Adrenal gland (tissue), 5 donors: ENCODE data around the gene GALNTL6.

Source experiments
- CTCF ChIP-seq, 6 experiments: fragments of 450-650 bp in 4 of 6; fragments of 200-600 bp in 2 of 6; sonication (generic) in 1 of 6; IDR thresholded peaks; 1 replicate in 5 of 6; 2 replicates in 1 of 6; pipeline versions ENCODE4 v1.5.1 to v1.8.0; 2016 to 2021; ENCODE audit warnings: antibody characterized with exemption in 6 of 6, mild to moderate bottlenecking in 2 of 6, moderate library complexity in 1 of 6
- POLR2A ChIP-seq, 2 donors: fragments of 450-650 bp; IDR thresholded peaks; one replicate each; pipeline ENCODE4 v1.6.1; 2017; ENCODE audit warnings: antibody characterized with exemption in 2 of 2, mild to moderate bottlenecking in 2 of 2, moderate library complexity in 1 of 2
- donor health status: DM: no; HTN: no; CAD: no.

GRCh38 chr4:172869621-172870268, 1056.5 kb downstream of the GALNTL6 start:
- TF ChIP-seq CTCF (IDR thresholded peaks at IDR 0.05) (no peak), POLR2A (IDR thresholded peaks at IDR 0.05) (no peak)
